G401.6 (cell line): ENCODE data around the gene PRKCE.
"Not testable (repeated sequence)": the region's sequence is repeated elsewhere in the genome, so short reads cannot be mapped to it uniquely, and the experiment has no call there.

ENCODE experiments used
- FAIRE-seq: peaks from 2 replicates; lab custom pipeline; 2012; peaks lifted over from hg19 to GRCh38; lab: Jason Lieb, UNC

Gene PRKCE

DNA sequence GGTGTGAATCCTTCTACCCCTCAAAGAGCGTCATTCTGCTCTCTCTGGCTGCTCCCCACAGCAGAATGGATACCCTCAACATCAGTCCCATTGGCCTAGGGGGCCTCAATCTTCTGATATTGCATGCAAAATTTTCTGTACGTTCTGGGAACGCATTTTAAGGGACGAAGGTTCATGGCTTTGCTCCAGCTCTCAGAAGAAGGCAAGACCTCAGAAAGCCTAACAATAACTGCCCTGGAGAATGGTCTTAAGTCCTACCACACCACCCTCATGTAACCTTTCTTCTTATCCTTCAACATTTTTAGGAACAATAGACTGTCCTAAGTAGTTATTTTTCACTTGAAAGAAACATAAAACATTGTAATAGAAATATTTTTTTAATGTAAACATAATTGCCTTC, 212.6 kb downstream of the PRKCE start:
- FAIRE-seq = no peak

DNA sequence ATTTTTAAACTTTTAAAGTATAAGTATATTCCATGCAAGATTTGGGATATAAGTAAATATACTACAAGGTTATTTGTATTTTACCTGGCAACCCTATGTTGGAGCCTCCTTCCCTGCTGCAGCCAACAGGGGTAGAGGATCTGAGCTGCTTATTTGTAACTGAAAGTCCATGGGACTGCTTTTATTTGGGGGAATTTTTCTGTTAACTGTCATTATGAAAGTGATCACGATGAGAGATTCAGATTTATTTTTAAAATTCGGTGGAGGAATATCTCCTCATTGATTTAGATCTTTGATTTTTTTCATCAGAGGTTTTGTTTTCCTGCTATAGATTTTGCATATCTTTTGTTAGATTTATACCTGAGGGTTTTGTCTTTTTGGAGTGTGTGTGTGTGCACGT, 215.9 kb downstream of the PRKCE start:
- FAIRE-seq = no peak

DNA sequence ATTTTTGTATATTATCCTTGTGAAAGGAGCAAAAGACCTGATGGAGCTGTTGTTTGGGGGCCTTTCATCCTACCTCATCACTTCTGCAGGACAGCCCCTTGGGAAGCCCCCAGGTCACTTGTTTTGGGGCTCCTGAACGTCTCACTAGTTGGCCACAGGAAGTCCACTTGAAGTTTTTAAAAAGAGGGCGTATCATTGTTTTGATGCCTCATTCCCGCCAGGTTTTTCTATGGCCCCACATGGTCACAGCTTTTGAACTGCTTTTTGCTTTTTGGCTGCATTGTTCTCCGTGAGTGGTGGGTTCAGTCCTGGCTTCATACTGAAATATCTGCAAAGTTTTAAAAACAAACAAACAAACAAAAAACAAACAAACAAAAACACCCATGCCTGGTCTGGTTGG, 216.3 kb downstream of the PRKCE start:
- no peak for FAIRE-seq

DNA sequence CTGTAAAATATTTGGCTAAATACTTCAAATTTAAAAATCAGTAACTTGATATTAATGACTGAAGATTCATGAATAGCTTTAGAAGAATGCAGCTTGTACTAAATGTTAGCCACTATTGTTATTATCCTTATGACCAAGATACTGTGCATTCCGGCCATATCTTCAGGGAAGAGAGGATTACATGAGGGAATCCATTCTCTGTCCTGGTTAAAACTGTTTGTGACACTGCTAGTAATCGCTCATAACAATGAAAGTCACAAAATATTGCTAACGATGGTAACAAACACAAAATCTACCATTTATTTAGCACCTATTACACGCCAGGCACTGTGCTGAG, 217.7 kb downstream of the PRKCE start:
- no peak for FAIRE-seq

DNA sequence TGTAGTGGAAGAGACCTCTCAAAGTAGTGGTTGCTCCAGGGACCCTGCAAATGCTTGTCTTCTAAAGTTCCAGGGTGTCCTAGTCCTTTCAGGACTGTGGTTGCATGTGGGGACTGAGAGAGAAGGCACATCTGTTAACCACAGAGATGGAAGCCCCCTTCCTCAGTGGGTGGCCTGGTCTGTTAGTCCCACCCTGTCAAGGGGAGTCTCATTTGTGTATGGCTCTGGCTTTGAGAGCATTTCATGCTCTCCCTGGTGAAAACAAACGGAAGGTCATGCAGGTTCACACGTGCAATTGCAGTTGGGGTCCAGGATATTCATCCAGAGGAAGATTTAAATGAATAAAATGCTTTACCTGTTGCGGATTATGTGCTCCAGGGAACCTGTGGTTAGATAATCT, 219.6 kb downstream of the PRKCE start:
- FAIRE-seq = no peak

DNA sequence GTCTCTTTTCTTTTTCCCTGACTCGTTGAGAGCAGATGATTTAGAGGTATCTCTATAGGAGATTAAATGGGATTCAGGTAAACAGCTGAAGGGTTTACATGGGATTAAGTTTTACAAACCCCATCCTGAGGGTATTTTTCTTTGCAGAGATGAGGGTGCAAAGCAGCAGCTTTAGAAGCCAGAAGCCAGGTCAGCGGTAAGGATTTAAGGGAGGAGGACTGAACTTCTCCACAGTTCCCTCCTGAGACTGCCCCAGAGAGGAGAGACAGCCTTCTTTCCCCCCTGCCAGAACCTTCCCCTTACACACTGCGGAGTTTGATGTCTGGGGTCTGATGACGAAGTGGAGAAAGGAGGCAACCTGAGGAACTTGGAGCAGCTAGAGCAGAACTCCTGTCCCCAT, 220.1 kb downstream of the PRKCE start:
- FAIRE-seq = no peak

DNA sequence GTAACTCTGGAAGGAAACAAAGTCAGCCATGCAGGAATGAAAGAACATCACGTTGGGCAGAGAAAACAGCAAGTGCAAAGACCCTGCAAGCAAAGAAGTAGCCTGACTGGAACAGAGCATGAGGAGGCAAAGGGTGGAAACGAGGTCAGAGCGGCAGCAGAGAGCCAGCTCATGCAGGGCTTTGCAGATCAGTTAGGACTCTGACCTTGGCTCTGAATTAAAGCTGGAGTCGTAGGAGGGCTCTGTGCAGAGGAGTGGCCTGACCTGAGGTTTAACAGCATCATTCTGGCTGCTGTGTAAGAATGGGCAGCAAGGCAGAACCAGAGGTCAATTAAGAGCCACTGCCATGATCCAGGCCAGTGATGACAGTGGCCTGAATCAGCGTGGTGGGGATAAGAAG, 220.7 kb downstream of the PRKCE start:
- no peak for FAIRE-seq

DNA sequence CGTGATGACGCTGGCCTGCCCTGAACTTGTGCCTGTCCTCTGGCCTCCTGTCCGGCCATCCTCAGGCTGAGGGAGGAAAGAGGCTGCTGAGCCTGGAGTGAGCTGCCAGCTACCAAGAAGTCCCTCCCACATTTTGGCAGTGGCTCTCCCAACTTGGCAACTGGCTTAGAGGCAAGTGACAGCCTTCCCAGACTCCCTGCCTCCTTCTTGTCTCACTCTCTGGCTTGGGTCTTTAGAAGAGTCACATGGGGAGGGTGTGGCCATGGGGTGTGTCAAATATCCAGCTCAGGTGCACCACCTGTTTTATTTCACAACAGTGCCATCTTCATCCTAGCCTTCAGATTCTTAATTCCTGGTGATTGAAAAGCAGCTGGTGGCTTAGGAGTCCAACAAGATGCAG, 222.9 kb downstream of the PRKCE start:
- no peak for FAIRE-seq

DNA sequence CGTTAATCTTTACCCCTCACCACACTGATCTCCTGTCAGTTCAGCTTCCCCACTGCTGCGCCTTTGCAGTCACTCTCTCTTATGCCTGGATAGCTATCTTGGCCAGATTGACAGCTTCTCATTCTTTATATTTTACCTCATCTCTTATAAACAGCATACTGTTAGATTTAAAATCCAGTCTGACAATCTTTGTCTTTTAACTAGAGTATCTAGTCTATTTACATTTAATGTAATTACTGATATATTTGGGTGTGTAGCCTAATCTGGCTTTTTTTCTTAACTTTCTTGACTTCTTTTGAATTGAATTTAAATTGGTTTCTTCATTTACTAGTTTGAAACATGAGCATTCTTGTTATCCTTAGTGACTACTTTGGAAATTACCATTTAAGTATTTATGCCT, 225.1 kb downstream of the PRKCE start:
- FAIRE-seq = no peak

DNA sequence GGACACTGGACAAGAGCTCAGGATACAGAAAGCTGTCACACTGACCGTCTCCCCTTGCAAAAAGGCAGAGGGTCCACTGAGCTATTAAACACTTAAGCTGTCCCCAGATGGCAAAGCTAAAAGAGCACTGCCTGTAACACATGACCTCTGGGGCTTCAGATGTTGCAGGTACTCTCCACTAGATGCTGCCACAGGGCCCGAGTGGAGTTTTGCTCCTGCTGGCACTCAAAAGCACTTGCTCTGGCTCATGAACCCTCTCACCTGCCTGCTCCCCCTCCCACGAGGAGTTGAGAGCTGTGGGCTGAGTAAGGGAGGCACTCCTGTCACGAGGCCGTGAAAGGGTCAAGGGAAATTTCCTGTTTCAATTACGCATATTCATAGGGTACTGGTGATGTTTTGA, 227.9 kb downstream of the PRKCE start:
- FAIRE-seq = no peak

DNA sequence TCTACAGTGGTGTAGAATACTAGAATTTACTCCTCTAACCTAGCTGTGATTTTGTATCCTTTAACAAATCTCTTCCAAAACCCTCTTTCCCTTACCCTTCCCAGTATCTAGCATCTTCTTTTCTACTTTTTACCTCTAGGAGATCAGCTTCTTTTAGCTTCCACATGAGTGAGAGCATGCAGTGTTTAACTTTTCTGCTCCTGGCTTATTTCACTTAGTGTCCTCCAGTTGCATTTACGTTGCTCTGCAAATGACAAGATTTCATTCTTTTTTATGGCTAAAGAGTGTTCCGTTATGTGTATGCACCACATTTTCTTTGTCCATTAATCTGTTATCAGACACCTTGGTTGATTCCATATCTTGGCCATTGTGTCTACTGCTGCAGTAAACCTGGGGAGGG, 228.5 kb downstream of the PRKCE start:
- FAIRE-seq = no peak

DNA sequence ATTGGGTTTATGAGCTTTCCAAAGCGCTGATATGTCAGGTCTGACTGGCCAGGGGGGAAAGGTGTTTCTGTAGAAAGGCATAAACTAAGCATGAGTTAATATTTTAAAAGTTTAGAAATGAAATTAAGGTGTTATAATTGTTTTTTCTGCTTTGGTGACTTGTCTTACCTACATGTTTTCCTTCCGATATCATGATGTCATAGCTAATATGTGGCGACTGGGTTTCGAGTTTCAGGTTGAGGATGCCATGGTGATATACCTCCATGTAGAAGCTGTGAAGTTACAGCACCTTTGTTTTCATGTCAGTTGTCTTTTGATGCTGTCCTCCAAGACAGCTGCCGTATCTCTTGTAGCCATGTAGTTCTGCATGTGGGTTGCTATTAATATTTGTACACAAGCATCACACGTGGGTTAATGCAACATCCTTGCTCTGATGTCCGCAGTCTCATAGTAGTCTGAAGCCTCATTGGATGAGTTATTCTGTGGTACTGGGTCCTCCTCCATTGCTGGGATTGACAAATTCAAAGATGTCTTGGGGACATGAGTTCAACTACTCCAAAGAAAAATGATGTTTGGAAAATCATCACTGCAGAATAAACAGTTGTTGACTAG, 230.6 kb downstream of the PRKCE start:
- FAIRE-seq = no peak

DNA sequence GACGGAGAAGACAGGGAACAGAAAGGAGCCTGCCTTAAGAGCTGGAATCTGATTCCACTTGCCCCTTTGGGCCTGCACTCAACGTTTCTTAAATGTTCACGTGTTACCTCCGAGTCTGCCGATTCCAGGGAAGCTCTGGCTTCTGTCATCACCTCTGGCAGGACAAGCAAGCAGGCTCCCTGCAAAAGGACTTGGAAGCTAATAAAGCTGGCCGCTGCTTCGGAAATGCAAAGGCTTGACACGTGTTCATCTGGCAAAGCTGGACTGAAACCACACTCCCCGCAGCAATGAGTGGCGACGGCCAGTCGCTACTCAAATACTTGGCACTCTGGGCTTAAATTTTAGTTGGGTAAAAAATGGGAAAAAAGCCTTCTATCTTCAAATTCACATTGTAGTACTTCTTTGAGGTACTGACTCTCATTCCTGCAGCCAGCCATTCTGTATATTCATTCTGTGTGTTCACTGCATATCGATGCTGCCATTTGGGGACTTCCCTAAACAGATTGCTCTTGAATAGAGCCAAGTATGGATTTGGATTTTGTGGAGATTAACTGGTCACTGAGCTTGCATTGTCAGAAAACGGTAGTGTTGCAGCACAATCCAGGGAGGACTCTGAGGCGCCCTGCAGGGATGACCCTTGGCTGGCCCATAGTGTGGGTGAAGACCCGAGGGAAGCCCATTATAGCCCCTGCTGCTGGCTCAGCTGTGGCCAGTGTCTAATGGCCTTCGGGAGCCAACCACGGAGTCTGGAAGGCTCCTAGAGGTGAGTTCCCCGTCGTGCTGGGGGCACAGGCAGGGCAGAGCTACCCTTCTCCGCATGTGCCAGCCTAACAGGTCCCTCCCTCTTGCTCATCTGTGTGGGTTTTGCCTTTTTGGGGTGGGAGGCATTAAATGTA, 231.5 kb downstream of the PRKCE start:
- FAIRE-seq = no peak

DNA sequence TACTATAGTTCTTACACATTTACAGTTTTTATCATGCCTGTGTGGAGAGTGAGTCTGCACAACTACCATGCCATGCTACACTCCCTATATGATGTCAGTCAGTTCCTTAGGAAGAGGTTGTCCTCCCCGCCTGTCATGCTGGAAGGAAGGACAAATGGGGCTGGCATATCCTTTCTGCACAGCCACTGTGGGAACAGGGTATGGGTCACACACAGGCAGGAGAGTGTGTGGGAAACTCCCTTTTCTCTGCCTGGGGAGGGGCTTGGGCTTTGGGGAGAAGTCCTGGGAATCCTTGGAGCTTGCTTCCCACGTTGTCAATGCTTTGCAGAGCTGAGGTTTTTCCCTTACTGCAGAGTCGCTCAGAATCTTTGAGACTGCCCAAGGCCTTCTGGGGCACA, 232.1 kb downstream of the PRKCE start:
- no peak for FAIRE-seq

DNA sequence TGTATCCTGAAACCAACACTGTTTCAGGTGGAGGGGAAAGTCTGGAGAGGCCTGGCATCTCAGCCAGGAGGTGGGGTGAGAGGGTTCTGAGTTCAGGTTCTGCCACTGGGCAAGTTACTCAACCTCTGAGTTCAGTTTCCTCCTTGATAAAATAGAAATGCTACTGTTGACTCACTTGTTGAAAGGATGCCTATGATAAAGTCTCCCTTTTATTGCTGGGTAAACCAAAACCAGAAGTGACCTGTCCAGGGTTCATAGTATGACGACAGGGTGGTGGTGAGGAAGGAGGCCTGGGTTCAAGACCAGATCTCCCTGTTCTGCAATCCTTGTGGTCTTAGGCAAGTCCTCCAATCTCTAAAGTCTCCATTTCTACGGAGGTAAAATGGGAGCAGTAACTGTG, 232.7 kb downstream of the PRKCE start:
- FAIRE-seq = no peak

DNA sequence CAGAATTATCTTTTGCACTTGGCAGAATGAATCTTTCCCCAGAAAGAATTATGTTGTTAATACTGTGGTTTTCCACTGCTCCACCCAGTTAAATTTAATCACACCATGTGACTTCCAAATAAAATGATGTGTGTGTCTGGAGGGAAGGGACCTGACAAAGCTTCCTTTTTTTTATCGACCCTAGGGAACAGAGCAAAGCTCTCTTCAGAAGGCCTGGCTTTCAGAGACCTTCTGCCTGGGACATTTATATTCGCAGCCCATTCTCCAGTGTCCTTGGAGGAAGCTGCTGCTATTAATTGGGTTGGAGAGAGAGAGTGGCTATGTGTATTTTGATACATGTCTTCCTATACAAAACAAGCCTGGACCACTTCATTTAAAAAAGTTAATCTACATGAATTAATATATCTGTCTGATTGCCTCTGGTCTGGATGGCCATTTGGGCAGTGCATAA, 233.7 kb downstream of the PRKCE start:
- FAIRE-seq = no peak

DNA sequence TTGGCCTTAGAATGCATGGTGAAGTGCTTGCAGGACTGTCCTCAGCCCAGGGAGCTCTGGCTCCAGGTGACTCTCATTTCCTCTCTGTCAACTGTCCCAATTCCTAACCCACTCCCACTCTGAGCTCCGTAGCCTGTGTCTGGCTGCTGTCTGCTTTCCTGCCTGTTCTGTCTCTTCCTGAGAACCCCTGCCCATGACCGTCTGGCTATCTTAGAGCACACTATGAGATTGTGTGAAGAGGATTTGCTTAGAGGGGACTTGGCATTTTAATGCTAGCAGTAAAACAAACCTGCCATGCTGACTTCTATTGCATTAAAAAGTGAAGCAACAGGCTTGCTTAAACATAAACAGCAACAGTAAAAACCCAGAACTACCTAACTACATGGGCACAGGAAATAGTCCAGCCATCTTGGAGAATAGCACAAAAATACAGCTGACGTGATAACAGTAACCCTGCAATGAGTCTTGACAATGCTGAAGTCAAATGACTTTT, 234.7 kb downstream of the PRKCE start:
- no peak for FAIRE-seq

DNA sequence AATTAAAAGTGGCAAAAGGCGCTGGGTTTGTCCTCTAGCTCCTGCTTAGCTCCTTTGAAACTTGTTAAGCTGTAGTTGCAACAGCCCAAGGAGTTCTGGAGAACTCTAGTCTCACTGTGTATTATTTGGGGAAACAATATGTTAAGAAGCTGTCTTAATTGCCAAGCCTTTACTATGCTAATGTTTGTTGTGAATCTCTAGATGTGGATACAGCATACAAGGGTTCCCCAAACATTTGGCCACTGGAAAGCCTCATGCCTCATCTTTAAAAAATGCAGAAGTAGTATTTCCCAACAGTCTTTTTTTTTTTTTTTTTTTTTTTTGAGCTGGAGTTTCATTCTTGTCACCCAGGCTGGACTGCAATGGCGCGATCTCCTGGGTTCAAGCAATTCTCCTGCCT, 236.7 kb downstream of the PRKCE start:
- FAIRE-seq = no peak

DNA sequence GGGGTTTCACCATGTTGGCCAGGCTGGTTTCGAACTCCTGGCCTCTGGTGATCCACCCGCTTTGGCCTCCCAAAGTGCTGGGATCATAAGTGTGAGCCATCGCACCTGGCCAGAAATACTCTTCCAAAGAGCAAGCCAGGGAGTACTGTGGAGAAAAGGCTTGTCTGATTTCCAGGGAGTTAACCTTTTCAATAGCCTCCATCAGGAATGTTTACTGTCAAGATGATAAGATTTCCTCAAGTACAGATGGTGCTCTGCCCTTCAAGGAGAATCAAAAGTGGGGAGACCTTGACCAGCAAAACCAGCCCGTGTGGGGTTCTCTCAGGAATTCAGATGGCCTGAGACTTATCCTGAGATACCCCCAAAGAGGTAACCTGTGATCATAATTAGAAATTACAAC, 237.2 kb downstream of the PRKCE start:
- FAIRE-seq = no peak

DNA sequence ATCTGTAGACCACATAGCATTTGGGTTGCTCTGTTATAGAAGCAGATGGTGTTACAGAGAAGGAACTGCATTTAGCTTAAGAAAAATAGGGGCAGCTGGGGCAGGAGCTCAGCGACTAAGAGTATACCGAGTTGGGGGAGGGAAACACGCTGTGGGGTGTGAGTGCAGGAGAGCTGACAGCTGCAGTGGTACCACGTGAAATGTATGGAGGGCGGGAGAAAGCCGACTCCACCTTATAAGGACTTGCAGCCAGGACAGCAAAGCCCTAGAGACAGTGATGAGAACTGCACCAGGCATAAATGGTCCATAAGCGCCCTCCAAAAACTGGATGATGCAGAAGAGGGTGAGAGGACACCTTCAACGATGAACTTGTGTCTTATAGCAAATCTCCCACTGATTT, 237.6 kb downstream of the PRKCE start:
- FAIRE-seq = no peak

DNA sequence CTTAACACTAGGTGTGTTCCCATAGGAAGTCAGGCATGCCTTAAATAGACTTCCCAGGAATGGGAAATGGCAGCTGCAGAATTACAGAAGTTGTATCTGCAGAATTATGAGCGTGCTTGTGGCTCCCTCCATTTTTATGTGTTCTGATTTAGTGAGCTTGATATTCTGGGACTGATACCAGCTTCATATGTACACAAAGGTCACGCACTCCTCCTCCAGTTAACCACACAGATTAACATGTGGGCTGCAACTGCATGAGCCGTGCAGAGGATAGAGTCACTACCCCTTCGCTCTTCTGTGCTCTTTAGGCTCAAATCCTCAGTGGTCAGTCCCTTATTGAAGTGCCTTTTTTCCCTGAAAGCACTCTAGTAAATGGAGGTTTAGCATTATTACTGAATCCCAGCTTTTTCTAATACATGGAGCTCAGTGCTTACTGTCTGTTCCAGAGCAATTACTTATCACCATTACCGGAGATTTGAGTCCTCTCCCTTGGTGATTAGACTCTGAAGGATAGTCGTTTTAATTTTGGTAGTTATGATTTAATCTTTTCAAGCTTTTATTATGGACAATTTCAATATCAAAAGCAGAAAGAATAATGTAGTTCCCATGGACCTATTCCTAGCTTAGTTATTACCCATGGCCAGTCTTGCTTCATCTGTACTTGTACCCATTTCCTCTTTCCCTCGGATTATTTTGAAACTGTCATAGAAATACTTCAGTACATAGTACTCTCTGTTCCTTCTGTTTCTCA, 238.3 kb downstream of the PRKCE start:
- no peak for FAIRE-seq

DNA sequence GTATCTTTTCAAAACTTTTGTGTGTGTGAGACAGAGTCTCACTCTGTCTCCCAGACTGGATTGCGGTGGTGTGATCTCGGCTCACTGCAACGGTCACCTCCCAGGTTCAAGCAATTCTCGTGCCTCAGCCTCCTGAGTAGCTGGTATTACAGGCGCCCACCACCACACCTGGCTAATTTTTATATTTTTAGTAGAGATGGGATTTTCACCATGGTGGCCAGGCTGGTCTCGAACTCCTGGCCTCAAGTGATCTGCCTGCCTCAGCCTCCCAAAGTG, 238.8 kb downstream of the PRKCE start:
- FAIRE-seq = not testable (repeated sequence)

DNA sequence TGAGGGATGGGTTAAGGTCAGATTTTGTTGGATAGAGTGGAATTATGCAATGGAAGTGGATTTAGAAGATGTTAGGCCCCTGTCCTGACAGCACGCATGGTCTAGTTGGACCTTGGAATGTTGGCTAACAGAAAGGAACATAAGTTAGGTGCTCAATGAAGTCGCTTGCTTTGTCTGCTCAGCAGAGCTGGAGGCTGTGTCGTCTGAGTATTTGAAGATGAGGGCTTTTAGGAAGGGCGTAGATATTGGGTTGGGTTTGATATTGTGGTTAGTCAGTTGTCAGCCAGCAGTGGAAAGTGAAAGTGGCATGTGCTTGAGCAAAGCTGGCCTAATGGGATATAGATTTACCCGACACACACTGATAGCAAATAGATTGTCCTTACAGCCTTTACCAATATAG, 239.3 kb downstream of the PRKCE start:
- no peak for FAIRE-seq
